Measurements from ENCODE around the gene CD63. TPM values are rescaled to one million over a fixed set of nuclear protein-coding genes. Genes with fewer than 3 reads are reported as not detected.
A peak's percentile ranks its signal among the peaks of the same experiment; 100 is the strongest.

CD63 gene
- total RNA-seq, 1 experiment from 2014 or later: 581 TPM

DNA sequence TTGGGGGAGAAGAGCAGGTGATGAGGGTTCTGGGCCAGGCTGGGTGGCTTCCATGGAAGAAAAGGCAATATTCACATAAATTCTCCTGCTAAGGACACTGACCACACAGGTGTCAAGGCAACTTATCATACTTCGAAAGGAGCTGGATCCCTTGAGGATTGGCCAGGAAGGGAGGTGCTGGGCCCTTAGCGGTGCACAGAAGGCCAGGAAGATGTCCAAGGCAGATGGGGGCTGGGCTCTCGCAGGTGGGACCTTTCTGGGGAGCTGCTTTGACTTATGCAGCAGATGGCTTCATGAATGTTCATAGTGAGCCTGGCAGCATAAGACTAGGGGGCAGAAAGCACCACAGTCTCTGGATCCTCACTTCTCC is 3.9 kb downstream of the CD63 start:
- no peak overlapping the region for H3K4me2 ChIP-seq (ENCODE audit: insufficient read depth, insufficient read length, low read length)
- no peak overlapping the region for H3T11ph ChIP-seq (ENCODE audit: low read length)
- H4K20me1 ChIP-seq (ENCODE audit: control insufficient read depth, insufficient read depth, insufficient read length): no peaks in the 10 kb centered on the region
- H3K9ac ChIP-seq (ENCODE audit: extremely low read depth, insufficient read length, low read length): no peak overlapping the region
- H2BK15ac ChIP-seq (ENCODE audit: low read depth, low read length): no peak overlapping the region
- H3K9me3 Mint-ChIP-seq: no peaks in the 10 kb centered on the region
- H3K14ac ChIP-seq (ENCODE audit: insufficient read depth, low read length): no peak overlapping the region
- no peak overlapping the region for H4K8ac ChIP-seq (replicated peaks; ENCODE audit: insufficient read length, low read depth, low read length)
- H3K27ac Mint-ChIP-seq: peak overlapping the region in 2 of 3 experiments; percentile 2 to 62; a peak in 1 of 7 replicates
- H3K4ac ChIP-seq (ENCODE audit: low read depth, low read length): no peak overlapping the region
- H4K5ac ChIP-seq (ENCODE audit: insufficient read length, low read depth, low read length): no peak overlapping the region
- H3K4me1 ChIP-seq (ENCODE audit: insufficient read depth, low read length): peaks cover 3% of the 10 kb centered on the region; the same call in 1 of the 2 replicates
- H3K4me1 Mint-ChIP-seq: peaks cover 23 to 33% of the 10 kb centered on the region in 2 experiments
- peaks cover 7% of the 10 kb centered on the region for H3K79me1 ChIP-seq (ENCODE audit: insufficient read depth, low read depth, low read length, poor library complexity, severe bottlenecking)
- H2BK120ac ChIP-seq (ENCODE audit: low read depth, low read length, poor library complexity, severe bottlenecking): no peak overlapping the region
- H2AK5ac ChIP-seq (ENCODE audit: insufficient read length, low read length): no peak overlapping the region
- no peak overlapping the region for H3K56ac ChIP-seq (ENCODE audit: insufficient read length, low read depth, low read length)
- H2BK12ac ChIP-seq (ENCODE audit: insufficient read length, low read depth, low read length): no peak overlapping the region
- H3K27me3 ChIP-seq (ENCODE audit: insufficient read depth, low read length): no peaks in the 10 kb centered on the region
- no peak overlapping the region for H2BK20ac ChIP-seq (ENCODE audit: low read depth, low read length, poor library complexity, severe bottlenecking)
- H3K18ac ChIP-seq (ENCODE audit: insufficient read length, low read depth, low read length): no peak overlapping the region
- no peaks in the 10 kb centered on the region for H3K9me3 ChIP-seq (ENCODE audit: control insufficient read depth, low read depth, low read length)
- peak overlapping the region; percentile 5; a peak in 2 of 5 replicates for H3K4me3 Mint-ChIP-seq
- no peak overlapping the region for H2BK5ac ChIP-seq (ENCODE audit: insufficient read length, low read length)
- peaks cover 7% of the 10 kb centered on the region; the same call in 1 of the 2 replicates for H3K79me2 ChIP-seq (ENCODE audit: insufficient read depth, low read length)
- no peak overlapping the region for H3K23ac ChIP-seq (ENCODE audit: insufficient read length, low read depth, low read length)
- peaks cover 11% of the 10 kb centered on the region for H3K23me2 ChIP-seq (ENCODE audit: insufficient read length, low read depth, low read length, poor library complexity, severe bottlenecking)
- no peak for DNase-seq
- peaks cover 21 to 46% (median 46%) of the 10 kb centered on the region in 3 experiments; a peak in 6 of 7 replicates for H3K36me3 Mint-ChIP-seq (ENCODE audit: insufficient read depth in 1 of 3, low read depth in 3 of 3)
- H4K91ac ChIP-seq (ENCODE audit: insufficient read length, low read depth, low read length): no peak overlapping the region
- TF ChIP-seq, protein P1, sequence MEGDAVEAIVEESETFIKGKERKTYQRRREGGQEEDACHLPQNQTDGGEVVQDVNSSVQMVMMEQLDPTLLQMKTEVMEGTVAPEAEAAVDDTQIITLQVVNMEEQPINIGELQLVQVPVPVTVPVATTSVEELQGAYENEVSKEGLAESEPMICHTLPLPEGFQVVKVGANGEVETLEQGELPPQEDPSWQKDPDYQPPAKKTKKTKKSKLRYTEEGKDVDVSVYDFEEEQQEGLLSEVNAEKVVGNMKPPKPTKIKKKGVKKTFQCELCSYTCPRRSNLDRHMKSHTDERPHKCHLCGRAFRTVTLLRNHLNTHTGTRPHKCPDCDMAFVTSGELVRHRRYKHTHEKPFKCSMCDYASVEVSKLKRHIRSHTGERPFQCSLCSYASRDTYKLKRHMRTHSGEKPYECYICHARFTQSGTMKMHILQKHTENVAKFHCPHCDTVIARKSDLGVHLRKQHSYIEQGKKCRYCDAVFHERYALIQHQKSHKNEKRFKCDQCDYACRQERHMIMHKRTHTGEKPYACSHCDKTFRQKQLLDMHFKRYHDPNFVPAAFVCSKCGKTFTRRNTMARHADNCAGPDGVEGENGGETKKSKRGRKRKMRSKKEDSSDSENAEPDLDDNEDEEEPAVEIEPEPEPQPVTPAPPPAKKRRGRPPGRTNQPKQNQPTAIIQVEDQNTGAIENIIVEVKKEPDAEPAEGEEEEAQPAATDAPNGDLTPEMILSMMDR (conservative IDR thresholded peaks at IDR 0.05): no peak
- no CpG with 5 or more reads among the region's 3 CpGs for WGBS (ENCODE audit: extremely low coverage, insufficient read length, low lambda C conversion rate)
- H2AFZ ChIP-seq (ENCODE audit: low read length): no peak overlapping the region
- H3K27me3 Mint-ChIP-seq (ENCODE audit: low read depth): no peaks in the 10 kb centered on the region
- no peak overlapping the region for H3K27ac ChIP-seq (ENCODE audit: insufficient read length, low read depth, low read length)

Data from H9 (cell line).